Kidney tubule cell (primary cell): ENCODE measurements around the gene NCOA1.
"Not testable (repeated sequence)": the region's sequence is repeated elsewhere in the genome, so short reads cannot be mapped to it uniquely, and the experiment has no call there.

Experiments used
- DNase-seq: peaks from one replicate; pipeline ENCODE4 v3.0.0-alpha.2; 2018; ENCODE audit warnings: low spot score

The NCOA1 gene

GRCh38 chr2:24635181-24635580 is 144.1 kb downstream of the NCOA1 start:
- DNase-seq: peak; percentile 45

GRCh38 chr2:24638568-24638967 is 147.5 kb downstream of the NCOA1 start:
- DNase-seq: no peak

DNA sequence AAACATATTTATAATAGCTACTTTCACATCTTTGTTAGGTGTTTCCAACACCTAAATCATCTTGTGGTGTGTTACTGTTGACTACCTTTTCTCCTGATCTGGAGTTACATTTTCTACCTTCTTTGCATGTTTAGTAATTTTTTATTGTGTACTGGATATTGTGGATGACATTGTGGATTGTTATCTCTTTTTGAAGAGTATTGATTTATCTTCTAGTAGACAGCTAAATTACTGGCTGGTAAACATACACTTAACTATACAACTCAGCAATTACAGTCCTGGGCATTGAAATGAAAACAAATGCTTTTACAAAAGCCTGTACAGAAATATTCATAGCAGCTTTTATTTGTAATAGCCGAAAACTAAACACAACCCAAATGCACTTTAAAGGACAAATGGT is 151.3 kb downstream of the NCOA1 start:
- no peak for DNase-seq

GRCh38 chr2:24643051-24643450 is 152.0 kb downstream of the NCOA1 start:
- no peak for DNase-seq

DNA sequence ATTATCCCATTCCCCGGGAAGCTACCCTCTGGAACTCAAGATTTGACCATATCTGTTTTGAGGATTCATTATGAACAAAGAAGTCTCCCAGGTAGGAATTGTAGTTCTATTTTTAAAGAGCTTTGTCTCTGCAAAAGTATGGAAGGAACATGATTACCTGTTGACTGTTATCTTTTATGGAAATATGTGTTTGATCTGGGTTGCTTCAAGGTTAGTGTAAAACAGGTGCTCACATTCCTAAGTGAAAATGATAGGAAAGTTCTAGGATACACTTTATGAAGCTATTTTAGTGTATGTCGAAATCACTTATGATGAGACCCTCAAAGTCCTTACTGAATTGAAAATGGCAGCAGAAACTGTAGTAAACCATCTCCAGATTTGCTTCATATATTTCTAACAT is 153.0 kb downstream of the NCOA1 start:
- no peak for DNase-seq

DNA sequence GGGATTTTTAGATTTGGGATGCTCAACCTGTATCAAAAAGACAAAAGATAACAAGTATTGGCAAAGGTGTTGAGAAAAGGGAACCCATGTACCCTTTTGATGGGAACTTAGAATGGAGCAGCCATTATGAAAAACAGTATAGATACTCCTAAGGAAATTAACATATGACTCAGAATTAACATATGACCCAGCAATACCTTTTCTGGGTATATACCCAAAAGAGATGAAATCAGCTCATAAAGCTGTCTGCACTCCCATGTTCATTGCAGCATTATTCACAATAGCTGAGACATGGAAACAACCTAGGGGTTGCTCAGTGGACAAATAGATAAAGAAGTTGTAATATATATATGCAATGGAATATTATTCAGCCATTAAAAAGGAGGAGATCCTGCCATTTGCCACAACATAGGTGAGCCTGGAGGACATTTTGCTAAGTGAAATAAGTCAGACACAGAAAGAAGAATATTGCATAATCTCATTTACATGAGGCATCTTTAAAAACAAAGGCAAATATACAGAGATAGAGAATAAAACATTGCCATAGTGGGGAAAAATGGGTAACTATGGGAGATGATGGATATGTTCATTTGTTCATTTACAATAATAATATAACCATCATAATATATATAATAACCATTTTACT is 160.1 kb downstream of the NCOA1 start:
- no peak for DNase-seq

DNA sequence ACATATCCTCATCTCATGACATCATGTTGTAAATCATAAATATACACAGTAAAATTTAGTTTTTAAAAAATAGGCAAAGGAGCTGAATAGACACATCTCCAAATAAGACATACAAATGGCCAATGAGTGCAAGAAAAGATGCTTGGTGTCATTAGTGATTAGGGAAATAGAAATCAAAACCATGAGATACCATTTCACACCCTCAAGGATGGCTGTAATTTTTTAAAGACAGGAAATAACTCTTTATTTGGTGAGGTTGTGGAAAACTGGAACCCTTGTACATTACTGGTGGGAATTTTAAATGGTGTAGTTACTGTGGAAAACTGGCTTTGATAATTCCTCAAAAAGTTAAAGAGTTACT is 160.6 kb downstream of the NCOA1 start:
- no peak for DNase-seq

DNA sequence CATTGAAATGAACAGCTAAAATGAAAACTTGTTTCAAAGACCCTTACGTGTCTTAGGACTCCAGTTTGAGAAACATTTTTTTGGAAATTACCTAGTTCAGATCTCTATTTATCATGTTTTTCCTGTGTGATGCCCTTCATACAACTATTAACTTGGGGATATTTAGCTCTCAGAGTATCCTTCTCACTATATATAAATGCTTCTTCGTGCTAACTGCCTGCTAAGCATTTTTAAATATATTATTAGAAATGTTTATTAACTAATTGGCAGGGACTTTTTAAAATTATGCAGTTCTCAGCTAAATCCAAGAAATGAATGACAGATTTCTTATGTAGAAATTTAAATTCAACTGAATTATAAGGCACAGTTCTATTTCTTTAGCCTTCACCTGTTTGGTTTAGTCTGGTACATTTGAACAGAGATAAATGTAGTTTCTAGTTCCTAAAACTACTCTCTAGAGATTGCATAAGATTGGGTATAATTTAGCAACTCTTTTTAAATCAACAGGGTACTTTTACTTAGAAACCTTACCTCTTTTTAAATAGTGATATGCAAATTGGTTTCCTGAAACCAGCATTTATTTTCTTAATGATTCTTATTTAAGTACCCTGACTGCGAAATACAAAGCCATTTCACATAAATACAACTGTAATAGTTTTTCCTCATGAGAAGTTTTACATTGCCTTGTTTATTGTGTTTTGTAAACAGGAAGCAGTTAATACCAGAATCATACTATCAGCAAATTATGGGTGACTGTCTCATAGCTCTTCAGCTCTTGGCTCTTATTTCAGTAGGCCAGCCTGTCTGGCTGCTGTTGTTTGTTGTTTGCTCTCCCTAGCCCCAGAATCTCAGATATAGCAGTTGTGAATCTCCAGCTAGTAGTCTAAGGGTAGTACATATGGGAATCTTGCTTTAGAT is 161.5 kb downstream of the NCOA1 start:
- no peak for DNase-seq

DNA sequence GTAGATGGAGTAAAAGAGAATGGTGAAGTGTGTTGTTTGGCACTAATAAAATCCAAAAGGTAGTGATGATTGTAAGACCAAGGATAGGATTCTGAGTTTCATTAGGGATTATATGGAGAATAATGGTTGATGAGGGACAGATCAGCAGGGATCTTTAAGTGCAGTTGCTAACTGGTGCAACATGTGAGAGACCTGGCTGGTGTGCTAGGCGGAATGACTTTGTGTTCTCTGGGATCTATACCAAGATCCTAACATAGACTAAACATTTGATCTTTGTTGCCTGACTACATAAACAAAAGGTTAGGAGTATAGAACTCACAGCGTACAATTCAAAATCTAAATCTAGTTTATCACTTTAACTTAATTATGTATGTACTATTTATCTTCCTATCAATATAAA is 166.8 kb downstream of the NCOA1 start:
- DNase-seq: no peak

DNA sequence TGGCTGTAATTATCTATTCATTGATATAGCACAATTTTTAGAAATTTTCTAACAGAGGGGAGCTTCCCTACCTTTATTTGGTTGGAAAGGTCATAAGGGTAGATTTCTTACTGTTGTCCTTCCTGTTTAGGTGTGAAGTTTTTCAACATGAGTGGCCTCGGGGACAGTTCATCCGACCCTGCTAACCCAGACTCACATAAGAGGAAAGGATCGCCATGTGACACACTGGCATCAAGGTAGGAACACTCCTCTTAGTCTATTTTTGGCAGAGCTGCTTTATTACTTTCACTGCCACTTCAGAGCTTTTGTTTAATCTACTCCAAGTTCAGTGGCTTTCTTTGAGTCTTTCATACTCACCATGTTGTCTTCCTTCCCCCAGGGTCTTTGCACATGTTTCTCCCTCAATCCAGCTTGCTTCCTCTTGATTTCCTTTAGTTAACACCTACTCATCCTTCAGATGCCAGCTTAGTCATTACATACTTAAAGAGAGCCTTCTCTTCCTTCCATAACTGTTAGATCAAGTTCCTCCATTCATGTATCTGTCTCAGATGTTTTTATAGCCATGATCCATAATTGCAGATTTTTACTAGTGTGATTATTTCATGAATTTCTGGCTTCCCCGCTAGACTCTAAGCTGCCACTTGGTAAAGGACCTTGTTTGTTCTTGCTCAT is 167.6 kb downstream of the NCOA1 start:
- DNase-seq: no peak

- DNase-seq: no peak
These were observed 168.8 kb downstream of the NCOA1 start for GRCh38 chr2:24659862-24660261.

- no peak for DNase-seq
These were observed 176.5 kb downstream of the NCOA1 start for GRCh38 chr2:24667542-24667941.

GRCh38 chr2:24671230-24671629 is 180.2 kb downstream of the NCOA1 start:
- no peak for DNase-seq

DNA sequence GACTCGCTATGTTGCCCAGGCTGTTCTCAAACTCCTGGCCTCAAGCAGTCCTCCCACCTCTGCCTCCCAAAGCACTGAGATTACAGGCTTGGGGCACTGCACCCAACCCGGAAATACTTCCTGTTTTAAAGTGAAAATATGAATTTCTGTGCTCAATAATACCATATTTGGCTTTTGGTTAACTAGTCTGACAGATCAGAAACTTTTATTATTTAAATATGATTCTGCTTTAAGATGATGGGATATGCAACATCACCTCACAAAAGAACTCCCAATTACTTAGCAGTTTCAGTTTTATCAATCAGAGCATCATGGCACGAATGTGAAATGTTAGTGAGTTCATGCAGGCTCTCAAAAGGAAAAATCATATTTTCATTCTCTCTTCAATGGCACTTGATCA is 181.5 kb downstream of the NCOA1 start:
- no peak for DNase-seq

GRCh38 chr2:24675338-24675737 is 184.3 kb downstream of the NCOA1 start:
- no peak for DNase-seq

DNA sequence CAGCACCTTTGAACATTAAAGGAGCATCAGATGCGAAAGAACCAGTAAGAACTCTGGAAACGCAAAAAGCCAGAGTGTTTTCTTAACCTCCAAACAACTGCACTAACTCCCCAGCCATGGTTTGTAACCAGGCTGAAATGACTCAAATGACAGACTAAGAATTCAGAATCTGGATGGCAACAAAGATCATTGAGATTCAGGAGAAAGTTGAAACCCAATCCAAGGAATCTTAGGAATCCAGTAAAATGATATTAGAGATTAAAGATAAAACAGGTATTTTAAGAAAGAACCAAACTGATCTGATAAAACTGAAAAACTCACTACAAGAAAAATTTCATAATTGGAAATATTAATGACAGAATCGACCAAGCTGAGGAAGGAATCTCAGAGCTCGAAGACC is 185.4 kb downstream of the NCOA1 start:
- no peak for DNase-seq

- not testable (repeated sequence) for DNase-seq
These were observed 187.0 kb downstream of the NCOA1 start for GRCh38 chr2:24678066-24678465.

- DNase-seq: no peak
These were observed 189.1 kb downstream of the NCOA1 start for GRCh38 chr2:24680196-24680595.

- DNase-seq: no peak
These were observed 191.2 kb downstream of the NCOA1 start for GRCh38 chr2:24682304-24682703.

- DNase-seq: no peak
These were observed 192.4 kb downstream of the NCOA1 start for GRCh38 chr2:24683408-24683807.

DNA sequence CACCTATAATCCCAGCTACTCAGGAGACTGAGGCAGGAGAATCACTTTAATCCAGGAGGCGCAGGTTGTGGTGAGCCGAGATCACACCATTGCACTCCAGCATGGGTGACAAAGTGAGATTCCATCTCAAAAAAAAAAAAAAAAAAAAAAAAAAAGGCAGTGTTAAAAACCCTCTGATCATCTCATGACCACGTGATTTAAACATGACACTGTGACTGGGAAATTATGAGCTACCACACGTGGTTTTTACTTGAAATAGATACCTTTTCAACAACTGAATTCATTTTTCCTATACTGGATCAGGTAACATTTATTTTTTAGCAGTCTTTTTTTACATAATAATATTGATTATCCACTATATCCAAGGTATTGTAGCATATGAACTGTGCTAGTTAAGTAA is 199.5 kb downstream of the NCOA1 start:
- DNase-seq: no peak

DNA sequence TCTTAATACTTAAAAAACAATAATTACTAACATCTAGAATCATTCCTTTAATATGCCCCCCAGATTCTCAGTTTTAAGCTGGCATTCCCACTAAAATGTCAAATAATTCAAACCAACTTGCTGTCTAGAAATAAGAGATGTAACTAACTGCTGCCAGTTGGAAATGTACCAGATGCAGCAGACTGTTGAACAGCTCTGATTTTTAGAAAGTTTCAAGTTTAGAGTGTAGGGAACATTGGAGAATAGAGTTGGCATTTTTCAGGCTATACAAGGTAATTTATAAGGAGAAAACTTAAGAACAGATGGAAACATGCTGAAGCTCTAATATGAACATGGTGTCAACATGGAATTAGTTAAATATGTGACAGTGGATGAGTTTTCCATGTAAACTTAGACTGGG is 200.8 kb downstream of the NCOA1 start:
- no peak for DNase-seq

- no peak for DNase-seq
These were observed 206.7 kb downstream of the NCOA1 start for GRCh38 chr2:24697792-24698191.
